Brain microvascular endothelial cell (primary cell): ENCODE measurements around the gene SMG6.

Experiments used
- DNase-seq: peaks from one replicate; pipeline ENCODE4 v3.0.0-alpha.2; 2020
- H3K27ac ChIP-seq: fragments of 250-450 bp; sonication (Bioruptor Pico); 2 replicates; pipeline ENCODE4 v1.5.1; 2020; ENCODE audit warnings: mild to moderate bottlenecking, moderate library complexity
- H3K27me3 ChIP-seq: fragments of 250-450 bp; sonication (Bioruptor Pico); replicated peaks from 2 replicates; pipeline ENCODE4 v1.5.1; 2020; ENCODE audit warnings: mild to moderate bottlenecking
- H3K36me3 ChIP-seq: fragments of 250-450 bp; sonication (Bioruptor Pico); replicated peaks from 2 replicates; pipeline ENCODE4 v1.5.1; 2020; ENCODE audit warnings: mild to moderate bottlenecking
- H3K4me3 ChIP-seq: 2 replicates; pipeline ENCODE4 v1.5.1; 2011; ENCODE audit warnings: low read depth, mild to moderate bottlenecking, control low read depth, low read length, moderate library complexity
- in situ Hi-C: cut with HindIII; loops from 2 replicates; pipeline ENCODE4 v1.10.0; 2017; ENCODE audit warnings: low sequenced_read_pairs, low pct_ligation_motif_present
- TF ChIP-seq, protein P1 (sequence below): IDR thresholded peaks from 2 replicates; pipeline ENCODE4 v1.5.1; 2011; ENCODE audit warnings: low read depth, mild to moderate bottlenecking, moderate library complexity, low read length, control low read depth, inconsistent platforms; ENCODE audit errors: missing control alignments

Gene SMG6

DNA sequence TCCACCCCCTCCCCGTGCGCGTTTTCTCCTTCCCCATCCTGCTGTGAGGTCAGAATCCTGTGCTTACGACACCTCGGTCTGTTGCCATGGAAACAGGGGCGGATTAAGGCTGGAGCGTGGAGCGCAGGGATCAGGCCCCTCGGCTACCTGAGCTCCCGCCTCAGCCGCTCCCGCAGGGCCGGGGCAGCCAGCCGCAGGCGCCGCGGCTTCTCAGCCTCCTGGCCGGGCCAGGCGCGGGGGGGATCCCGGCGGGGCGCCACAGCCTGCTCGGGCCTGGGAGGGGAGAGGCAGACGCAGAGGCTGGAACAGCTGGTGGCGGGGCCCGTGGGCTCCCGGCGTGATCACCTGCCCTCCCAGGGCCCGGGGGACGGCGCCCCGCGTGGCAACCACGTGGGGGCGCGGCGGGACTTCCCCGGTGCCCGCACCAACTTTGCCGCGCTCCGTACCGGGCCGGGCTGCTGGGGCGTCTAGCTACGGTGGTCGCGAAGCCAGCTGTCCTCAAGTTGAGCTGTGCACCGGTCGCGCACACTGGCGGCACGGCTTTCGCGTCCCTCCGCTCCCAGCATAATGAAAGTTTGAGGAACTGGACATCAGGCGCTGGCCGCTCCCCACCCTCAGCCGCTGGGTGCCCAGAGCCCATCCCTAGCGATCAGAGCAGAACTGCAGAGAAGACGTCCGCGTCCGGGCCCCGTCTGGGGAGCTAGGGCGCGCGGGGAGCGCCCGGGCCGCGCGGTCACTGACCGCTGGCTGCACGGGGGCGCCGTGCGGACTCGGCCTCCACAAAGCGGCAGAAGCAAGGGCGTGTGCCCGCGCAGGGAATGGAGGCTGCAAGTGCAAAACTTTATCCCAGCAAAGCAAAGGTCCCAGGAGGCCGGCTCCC, 279.7 kb downstream of the SMG6 start:
- no peak overlapping the region for H3K27ac ChIP-seq
- no peaks in the 10 kb centered on the region for H3K36me3 ChIP-seq
- no peak for DNase-seq
- H3K27me3 ChIP-seq: peaks cover 46% of the 10 kb centered on the region
- peak overlapping the region; percentile 24 for H3K4me3 ChIP-seq
- in situ Hi-C loops: no loop called here
- TF ChIP-seq, protein P1, sequence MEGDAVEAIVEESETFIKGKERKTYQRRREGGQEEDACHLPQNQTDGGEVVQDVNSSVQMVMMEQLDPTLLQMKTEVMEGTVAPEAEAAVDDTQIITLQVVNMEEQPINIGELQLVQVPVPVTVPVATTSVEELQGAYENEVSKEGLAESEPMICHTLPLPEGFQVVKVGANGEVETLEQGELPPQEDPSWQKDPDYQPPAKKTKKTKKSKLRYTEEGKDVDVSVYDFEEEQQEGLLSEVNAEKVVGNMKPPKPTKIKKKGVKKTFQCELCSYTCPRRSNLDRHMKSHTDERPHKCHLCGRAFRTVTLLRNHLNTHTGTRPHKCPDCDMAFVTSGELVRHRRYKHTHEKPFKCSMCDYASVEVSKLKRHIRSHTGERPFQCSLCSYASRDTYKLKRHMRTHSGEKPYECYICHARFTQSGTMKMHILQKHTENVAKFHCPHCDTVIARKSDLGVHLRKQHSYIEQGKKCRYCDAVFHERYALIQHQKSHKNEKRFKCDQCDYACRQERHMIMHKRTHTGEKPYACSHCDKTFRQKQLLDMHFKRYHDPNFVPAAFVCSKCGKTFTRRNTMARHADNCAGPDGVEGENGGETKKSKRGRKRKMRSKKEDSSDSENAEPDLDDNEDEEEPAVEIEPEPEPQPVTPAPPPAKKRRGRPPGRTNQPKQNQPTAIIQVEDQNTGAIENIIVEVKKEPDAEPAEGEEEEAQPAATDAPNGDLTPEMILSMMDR: no peak

DNA sequence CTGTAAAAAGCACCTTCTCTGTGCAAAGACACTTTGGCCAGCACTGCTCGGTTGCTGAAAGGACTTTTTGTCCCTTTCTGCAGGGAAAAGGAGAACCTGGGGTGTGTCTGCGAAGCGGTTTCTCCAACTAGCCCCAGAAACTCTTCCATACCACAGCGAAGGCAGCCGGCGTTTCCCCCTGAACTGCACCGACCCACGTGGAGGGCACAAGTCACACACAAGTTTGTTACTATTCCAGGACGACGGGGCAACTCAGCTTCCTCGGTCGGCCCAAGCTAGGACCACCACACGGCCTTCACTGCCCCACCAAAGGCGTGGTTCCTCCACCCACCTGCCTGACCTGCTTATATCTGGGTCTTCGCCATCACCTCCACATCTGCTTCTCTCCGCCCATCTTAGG, 280.3 kb downstream of the SMG6 start:
- Histone ChIP-seq H3K27ac (no peak overlapping the region), H3K27me3 (peaks cover 53% of the 10 kb centered on the region), H3K4me3 (no peak overlapping the region), H3K36me3 (no peaks in the 10 kb centered on the region)
- TF ChIP-seq, protein P1: no peak
- in situ Hi-C loops: no loop called here
- DNase-seq: no peak

DNA sequence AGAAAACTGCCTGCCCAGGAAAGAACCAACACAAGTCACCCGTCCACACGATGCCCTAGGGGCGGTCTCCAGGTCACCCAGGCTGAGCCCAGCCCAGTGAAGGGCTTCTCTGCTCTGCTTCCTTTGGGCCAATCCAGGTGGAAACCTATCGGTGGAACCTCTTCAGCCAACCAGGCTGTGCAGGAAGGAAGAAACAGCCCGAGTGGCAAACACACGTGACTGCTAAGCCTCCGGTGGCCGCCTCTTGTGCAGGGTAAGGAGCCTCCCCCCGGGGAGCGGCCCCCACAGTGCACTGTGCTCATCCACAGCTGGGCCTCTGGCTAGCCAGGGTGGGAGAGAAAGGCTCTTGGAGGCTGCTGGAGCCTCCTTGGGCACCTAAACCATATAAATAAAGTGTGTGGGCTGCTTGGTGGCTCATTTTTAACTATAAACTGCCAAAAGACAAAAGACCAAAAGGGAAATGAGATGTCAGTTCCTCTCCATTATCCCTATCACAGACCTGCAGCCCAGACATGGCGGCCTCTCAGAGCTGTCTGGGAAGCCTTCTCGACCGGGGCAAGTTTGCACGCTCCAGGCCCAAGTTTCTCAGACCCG, 280.8 kb downstream of the SMG6 start:
- Histone ChIP-seq H3K27ac (no peak overlapping the region), H3K27me3 (peaks cover 56% of the 10 kb centered on the region)
- in situ Hi-C loops: no loop called here

DNA sequence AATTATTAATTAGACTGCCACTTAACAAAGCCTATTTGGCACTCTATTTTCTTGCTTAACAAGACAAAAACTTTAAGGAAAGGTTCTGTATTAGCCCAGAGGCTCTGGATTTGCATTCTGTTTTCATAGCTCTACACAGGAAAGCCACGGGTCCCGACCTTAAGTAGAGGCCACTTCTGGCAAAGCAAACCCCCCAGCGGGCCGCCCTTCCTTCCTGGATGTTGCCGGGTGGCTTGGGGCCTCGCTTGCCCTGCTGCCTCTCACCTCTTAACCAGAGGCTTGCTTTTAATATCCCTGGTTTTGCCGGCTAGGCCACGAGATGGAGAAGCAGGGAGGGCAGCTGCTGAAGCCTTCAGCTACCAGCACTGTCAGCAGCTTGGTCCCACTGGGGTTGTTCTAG, 282.9 kb downstream of the SMG6 start:
- TF ChIP-seq, protein P1: no peak
- no peak overlapping the region for H3K27ac ChIP-seq
- no peaks in the 10 kb centered on the region for H3K36me3 ChIP-seq
- in situ Hi-C loops: no loop called here
- no peak overlapping the region for H3K4me3 ChIP-seq
- peaks cover 54% of the 10 kb centered on the region for H3K27me3 ChIP-seq
- no peak for DNase-seq

More for the DNA sequence above, 280.8 kb downstream of the SMG6 start:
- Histone ChIP-seq H3K4me3 (no peak overlapping the region), H3K36me3 (no peaks in the 10 kb centered on the region)
- no peak for DNase-seq
- TF ChIP-seq, protein P1: no peak

DNA sequence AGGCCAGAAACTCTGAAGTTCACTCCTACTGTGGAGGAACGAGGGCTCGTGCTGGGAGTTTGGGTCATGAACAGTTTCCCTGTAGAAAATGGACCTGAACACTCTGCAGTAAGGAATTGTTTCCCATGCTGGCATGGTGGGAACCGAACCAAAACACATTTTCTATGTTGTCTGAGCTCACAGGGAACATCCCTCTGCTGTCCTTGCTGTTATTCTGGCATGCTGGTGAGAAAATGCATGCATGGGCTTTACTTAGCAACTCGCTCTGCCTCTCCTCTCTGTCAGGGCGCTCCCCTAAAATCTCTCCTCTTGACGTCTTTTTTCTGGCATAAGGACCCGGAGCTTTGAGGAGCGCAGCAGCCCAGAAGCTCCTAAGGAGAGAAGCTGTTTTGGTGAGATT, 283.9 kb downstream of the SMG6 start:
- in situ Hi-C loops: no loop called here
- Histone ChIP-seq H3K36me3 (no peaks in the 10 kb centered on the region), H3K4me3 (no peak overlapping the region), H3K27me3 (peaks cover 44% of the 10 kb centered on the region), H3K27ac (no peak overlapping the region)
- TF ChIP-seq, protein P1: no peak
- DNase-seq: no peak
